T1000 (cell line): ENCODE data around the gene OTOG.

ENCODE experiments used
- DNase-seq: peaks from one replicate; lab custom pipeline; 2025; ENCODE audit warnings: mixed read lengths; lab: John Stamatoyannopoulos, UW

OTOG gene

DNA sequence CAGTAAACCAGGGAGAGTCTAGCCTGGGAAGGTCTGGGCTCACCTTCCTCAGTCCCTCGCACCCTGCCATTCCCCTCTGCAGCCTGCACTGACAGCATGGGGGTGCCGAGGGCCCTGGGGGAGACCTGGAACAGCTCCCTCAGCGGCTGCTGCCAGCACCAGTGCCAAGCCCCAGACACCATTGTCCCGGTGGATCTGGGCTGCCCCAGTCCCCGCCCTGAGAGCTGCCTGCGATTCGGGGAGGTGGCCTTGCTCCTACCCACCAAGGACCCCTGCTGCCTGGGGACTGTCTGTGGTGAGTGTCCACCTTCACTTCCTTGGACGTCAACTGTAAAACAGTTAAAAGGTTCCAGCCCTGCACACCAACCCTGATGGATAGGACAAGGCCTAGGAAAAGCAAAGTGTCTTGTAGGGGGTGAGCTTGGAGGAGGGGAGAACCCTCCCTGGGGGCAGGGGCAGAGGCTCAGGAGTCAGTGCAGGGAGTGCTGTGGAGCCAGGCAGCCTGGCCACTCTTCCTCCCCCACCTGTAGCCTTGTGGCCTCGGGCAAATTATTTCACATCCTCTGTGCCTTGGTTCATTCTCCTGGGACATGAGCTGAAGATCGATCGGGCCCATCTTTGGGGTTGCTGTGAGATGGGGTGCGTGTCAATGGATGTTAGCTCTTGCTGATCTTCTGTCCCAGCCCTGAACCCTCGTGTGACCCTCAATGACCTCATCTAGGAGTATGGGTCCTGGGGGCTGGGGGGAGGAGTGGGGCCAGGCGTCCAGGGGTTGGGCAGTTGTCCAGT lies 87.1 kb downstream of the OTOG start:
- DNase-seq: no peak

DNA sequence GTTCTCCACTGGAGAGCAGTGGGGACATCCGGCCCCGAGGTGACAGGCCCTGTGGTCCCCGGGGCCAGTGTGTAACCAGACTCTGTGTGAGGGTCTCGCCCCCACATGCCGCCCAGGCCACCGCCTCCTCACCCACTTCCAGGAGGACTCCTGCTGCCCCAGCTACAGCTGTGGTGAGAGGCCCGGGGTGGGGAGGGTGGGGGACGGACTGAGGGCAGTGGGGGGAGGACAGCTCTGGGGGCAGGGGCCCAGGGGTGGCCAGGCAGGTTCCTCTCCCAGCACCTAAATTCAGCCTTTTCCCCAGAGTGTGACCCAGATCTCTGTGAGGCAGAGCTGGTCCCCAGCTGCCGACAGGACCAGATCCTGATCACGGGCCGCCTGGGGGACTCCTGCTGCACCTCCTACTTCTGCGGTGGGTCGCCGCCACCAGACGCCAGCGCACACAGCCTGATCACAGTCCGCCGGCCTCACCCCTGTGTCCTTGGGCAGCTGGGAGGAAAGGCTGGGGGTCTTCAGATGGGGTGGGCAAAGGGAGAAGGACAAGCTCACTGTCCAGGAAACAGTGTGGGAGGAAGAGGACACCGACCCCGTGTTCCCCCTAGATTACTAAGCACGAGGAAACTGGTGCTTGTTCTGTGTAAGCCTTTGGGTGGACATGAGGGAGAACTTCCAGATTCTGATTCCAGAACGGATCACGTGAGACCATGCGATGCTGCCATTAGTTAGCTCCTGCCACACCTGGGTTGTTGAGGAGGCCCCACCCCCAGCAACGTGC lies 87.9 kb downstream of the OTOG start:
- DNase-seq: no peak

DNA sequence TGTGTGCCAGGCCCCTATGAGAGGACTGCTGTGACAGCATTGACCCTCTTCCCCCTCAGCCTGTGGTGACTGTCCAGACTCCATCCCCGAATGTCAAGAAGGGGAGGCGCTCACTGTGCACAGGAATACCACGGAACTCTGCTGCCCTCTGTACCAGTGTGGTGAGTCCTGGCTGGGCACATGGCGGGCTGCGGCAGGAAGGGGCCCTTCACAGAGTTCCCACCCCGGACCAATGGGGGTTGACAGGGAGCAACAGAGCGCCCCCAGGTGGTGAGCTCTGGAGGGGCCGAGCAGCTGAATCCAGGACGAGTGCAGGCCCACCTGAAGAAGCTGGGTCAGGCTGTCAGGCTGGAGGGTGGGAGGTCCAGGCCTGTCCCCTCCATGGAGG lies 88.5 kb downstream of the OTOG start:
- no peak for DNase-seq

DNA sequence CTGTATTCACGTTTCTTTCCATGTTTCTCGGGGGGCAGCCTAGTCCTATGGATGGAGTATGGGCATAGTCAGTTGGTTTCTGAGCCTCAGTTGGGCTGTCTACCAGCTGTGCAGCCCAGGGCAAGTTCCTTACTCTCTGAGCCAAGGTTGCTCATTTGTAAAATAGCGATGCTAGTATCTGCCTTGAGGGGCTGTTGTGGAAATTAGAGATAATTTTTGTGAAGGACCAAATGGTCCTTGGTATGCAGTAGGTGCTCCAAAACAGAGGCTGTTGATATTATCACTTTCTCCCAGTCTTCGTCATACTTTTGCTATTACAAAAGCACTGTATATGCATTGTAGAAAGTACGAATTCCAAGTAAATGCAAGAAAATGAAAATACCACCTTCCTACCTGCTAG lies 89.7 kb downstream of the OTOG start:
- no peak for DNase-seq

DNA sequence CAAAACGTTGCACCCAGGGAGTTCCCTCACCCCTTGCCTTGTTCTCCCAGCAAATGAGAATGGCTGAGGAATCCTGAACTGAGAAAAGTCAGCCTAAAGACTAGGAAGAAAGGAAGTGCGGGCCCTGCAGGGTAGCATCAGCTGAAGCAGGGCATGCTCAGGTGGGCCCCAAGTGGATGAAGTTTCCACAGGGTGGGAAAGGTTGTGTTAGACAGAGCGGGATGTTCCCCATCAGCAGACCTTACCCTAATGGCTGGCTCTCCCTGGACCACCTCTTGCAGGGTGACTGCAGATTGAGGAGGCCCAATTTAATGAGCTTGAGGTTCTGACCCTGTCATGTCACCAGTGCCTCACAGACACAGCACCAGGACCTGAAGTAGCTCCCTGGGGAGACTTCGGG lies 90.8 kb downstream of the OTOG start:
- DNase-seq: no peak

DNA sequence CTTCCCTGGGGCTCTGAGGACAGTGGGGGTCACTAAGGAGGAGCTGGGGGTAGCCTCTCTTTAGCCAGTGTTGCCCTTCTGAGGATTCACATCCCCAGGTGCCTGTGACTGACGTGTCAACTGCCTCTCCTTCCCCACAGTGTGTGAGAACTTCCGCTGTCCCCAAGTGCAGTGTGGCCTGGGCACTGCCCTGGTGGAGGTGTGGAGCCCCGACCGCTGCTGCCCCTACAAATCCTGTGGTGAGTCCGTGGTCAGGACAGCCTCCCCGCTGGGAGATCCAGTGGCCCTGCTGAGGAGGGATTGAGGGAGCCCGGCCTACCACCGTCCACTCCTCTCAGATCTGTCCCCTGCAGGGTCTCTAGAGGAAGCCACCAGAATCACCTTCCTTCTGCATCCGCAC lies 91.3 kb downstream of the OTOG start:
- no peak for DNase-seq

DNA sequence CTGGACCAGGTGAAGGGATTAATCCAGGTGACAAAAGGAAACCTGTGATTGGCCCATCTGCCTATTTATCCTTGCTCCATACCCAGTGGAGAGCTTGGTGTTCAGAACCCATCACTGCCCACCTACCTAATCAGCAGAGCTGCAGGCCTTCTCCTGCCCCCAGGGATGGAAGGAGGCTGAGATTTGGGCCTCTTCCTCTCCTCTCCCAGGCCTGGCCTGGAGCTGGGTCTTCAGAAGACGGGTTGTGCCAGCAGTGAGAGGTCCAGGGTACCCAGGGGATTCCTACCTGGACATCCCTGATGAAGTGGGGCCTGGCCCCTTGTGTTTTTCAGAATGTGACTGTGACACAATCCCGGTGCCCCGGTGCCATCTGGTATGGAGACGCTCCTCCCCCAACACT lies 92.0 kb downstream of the OTOG start:
- DNase-seq: no peak

DNA sequence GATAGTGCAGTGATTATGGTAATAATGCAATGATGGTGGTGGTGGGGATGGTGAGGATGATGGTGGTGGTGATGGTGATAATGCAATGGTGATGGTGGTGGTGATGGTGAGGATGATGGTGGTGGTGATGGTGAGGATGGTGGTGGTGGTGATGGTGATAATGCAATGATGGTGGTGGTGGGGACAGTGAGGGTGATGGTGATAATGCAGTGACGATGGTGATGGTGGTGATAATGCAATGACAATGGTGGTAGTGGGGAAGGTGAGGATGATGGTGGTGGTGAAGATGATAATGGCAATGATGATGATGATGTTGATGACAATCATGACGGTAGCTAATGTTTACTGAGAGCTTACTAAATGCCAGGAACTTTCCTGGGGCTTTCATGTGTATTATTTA lies 92.7 kb downstream of the OTOG start:
- no peak for DNase-seq

DNA sequence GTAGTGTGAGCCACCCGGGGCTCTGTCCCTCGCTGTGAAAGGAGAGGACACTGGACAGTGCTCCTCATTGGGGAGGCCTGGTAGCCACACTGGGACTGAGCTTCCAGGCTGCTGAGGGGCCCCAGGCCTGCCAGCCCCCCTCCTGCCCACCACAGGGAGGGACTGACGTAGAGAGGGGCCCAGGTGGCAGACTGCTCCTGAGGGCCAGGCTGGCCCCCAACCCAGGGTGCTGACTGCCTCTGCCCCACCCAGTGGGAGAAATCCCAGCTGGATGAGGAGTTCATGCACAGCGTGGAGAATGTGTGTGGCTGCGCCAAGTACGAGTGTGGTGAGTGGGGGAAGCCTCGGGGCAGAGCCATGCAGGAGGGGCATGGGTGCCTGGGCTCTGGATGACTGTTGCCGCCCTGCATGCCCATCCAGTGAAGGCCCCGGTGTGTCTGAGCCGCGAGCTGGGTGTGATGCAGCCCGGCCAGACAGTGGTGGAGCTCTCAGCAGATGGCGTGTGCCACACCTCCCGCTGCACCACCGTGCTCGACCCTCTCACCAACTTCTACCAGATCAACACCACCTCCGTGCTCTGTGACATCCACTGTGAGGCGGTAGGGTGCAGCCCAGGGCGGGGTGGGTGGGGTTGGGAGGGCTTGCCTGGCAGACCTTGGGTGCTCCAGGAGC lies 93.6 kb downstream of the OTOG start:
- DNase-seq: no peak

DNA sequence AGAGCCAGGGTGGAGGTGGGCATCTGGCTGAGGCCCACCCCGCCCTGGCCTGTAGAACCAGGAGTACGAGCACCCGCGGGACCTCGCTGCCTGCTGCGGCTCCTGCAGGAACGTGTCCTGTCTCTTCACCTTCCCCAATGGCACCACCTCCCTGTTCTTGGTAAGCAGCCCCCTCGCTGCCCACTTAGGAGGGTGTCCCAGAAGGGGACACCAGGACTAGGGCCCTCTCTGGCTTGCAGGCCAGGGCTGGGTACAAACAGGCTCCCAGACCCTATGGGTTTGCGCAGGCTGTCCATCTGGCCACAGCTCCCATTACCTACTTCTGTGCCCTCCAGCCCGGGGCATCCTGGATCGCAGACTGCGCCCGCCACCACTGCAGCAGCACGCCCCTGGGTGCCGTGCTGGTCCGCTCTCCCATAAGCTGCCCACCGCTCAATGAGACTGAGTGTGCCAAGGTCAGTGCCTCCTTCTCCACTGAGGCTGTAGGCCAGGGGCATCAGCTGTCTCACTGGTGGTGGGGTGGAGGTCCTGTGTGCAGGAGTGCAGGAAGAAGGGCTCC lies 94.8 kb downstream of the OTOG start:
- no peak for DNase-seq

DNA sequence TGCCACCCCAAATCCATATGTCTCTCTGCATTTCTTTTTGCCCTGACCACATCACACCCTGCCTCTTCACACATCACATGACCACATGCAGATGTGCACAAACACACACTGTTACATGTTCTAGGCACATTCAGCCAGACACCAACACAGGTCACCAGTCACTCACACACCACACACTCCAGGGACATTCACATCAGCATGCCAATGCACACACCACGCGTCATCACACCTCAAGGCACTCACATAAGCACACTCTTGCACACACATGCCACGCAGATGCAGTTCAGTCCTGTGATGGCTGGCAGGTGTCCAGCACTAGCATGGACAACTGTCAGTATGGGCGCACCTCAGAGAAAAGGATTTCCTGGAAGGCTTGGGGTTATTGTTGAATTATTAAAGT lies 95.3 kb downstream of the OTOG start:
- no peak for DNase-seq

DNA sequence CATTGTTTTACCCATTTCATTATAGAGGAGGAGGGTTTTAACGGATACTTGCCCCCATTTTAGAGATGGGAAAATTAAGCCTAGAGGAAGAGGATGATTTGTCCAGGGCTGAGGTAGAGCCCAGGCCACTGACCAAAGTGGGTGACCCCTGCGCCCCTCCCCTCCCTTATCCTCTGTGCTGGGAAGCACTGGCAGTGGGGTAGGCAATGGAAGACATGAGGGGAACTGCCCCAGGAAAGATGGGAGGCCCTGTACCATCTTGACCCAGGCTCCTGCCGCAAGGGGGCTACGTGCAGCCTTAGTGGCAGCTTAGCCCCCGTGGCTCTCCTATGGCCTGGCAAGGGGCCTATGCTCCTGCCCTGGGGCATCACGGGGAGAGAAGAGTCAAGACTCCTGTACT lies 95.9 kb downstream of the OTOG start:
- DNase-seq: no peak

DNA sequence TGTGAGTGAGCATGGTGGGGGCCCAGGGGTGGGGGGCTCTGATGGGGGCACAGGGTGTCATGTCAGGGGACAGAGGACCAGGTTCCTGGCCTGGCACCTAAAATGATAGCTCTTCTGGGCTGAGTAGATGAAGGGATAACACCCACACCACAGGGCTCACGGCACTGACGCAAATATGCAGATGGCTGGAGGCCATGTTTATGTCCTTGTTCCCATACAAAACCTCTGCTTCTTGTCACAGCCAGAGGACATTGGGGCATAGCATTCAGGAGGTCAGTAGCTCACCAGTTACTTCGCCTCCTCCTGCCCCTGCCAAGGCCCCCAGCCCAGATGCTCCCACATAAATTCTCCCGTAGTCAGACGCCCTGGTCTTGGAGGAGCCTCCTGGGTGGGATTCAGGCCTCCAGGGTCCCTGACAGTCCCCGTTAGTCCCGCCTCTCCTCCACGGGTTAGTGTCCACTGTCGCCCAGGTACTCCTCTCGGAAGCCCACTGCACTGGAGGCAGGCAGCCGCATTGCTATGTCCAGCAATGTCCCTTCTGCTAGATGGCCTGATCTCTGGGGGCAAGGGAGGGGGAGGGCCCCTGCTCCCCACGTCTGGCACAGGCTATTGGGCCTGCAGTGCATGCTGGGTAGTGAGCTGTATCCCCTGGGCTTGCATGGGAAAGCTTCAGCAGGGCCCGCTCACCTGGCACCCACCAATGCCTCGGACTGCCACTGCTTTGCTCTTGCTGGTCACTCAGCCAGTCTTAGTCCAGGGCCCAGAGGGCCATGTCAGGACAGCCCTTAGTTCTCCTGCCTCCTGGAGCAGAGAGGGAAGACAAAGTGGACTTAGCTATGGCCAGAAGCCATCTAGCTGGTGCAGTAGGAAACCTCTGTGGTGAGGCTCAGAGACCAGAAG lies 96.7 kb downstream of the OTOG start:
- no peak for DNase-seq

DNA sequence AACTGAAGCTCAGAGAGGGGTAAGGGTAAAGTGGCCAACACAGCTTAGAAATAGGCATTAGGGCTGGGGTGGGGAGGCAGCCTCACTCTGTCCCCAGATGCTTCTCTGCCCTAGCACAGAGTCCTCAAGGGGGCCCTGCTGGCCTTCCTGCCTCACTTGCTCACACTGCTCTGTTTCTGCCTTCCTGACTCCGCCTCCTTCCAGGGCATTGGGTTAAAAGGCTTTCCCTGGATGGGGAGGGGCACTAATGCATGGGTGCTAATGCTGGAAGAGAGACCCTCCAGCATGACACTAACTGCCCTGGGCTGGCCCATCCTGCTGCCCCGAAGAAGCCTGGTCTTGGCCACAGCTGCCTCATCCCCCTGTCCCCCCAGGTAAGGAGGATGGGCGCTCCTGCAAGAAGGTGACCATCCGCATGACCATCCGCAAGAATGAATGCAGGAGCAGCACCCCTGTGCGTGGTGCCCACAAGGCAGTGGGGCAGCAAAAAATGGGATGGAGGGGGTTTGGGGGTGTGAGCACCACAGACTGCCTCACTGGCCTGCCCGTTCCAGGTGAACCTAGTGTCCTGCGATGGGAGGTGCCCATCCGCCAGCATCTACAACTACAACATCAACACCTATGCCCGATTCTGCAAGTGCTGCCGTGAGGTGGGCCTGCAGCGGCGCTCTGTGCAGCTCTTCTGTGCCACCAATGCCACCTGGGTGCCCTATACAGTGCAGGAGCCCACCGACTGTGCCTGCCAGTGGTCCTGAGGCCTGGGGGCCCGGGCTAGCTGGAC lies 98.3 kb downstream of the OTOG start:
- DNase-seq: no peak

DNA sequence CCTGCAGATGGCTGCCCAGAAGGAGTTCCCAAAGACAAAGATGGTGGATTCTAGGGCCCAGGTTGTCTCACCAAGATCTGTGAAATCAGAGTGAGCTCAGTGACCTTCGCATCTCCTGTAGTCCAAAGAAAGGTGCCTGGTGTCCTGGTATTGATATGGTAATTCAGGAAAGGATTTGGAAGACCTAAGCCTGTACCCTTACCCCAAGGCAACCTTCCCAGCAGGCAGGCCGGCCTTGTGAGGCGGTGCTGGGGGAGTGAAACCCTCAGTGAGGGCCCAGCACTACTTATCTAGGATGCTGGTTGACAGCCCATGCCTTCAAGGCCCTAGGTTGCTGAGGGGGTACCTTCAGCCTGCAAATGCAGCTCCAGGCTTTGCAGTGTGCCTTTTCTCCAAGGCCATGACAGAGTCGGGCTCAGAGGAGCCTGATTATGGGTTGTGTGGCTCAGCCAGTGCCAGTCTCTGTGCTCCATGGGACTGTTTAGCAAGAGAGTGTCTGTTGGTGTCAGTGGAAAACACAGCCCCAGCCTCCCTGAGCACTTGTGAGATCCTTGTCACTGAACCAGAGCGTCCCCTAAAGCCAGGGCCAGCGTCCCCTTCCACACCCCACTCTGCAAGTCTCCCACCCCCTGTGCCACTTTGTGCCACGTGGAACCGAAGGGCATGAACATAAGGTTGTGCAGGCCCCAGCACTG lies 99.5 kb downstream of the OTOG start:
- DNase-seq: no peak

DNA sequence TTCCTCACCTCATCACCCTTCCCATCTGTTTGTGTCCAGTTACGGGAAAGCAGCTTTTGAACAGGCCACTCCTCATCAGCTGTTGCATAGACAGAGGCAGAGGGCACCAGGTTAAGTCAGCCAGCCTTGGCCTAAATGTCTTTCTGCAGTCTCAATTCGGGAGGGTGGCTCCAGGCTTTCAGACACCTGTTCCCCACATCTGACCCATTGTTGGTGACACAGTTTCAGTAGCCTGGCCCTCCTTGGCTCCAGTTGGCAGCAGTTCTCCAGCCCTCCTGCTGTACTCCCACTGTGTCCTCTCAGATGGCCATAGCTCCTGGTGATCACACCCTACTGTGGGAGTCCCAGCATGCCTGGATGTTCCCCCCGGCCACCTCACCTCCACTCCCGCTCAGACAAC lies 101.5 kb downstream of the OTOG start:
- no peak for DNase-seq

DNA sequence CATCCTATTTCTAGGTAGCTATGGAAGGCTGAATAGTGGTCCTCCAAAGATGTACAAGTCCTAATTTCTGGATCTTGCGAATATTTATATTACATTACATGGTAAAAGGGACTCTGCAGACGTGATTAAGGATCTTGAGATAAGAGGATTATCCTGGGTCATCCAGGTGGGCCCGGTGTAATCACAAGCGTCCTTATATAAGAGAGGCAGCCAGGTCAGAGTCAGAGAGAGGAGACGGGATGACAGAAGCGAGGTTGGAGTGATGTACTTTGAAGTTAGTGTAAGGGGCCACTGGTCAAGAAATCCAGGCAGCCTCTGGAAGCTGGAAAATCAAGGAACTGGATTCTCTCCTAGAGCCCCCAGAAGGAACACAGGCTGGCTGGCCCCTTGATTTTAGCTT lies 102.2 kb downstream of the OTOG start:
- no peak for DNase-seq

DNA sequence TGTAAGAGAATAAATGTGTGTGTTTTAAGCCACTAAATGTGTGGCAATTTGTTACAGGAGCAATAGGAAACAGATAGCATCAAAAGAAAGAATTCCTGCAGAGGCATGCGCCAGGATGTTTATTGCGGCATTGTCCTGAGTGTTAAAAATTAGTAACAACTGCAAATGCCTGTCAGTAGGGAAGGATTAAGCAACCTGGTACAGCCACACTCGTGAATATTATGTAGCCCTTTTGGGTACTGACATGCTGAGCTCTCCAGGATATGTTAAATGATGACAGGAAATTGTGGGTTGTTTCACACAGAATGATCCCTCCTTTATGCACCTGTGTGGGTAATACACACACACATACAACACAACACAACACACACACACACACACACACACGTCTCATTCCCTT lies 102.6 kb downstream of the OTOG start:
- no peak for DNase-seq

DNA sequence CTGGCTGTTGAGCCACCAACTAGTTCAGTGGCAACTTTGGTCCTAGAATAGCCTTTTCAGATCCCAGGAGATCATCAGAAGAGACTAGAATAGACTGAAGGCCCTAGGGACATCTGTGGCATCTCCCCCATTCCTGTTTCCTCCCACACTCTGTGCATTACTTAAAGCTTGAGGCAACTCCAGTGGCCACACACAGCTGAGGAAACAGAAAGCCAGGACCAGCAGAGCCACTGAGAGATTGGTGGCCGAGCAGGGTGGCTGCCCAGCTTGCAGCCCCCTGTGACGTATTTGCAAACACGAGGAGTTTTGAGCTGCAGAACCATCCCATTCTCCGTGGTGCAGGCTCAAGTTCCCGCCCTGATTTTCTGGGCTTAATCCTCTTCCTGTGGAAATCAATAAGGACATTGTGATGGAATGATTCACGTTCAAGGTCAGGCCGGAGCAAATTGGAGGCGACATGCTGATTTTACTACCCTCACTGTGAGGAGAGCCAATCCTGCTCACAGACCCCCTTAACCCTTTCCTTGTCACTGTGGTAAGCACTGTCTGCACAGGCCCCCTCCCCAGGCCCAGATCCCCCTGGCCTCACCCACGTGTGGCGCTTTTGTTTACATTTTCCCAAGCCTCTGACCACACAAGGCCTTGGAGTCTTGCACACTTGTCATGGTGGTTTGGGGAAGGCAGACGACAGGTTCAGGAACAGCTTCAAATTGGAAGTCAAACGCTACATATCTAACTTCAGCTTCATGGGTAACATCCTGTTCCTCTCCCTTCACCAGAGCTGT lies 103.3 kb downstream of the OTOG start:
- DNase-seq: no peak

DNA sequence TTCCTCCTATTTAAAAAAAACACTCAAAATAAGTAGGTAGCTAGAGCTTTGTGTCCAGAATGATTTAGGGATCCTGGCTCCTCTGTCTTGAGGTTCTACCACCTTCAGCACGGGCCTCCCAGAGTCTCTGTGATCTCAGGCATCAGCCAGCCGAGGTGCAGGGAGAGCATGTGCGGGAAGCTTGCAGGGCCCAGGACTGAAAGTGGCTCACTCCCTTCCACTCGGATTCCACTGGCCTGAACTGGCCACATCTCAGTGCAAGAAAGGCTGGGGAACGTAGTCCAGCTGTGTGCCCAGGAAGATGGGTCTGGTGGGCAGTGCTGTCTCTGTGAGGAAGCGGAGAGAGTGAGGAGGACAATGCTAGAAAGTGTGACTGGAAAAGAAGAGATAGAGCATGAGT lies 104.0 kb downstream of the OTOG start:
- DNase-seq: no peak
